Tibial nerve (tissue), 4 donors: ENCODE data around the gene HPSE2.
"Not testable (repeated sequence)": the region's sequence is repeated elsewhere in the genome, so short reads cannot be mapped to it uniquely, and the experiment has no call there.

ENCODE experiments used
- EP300 ChIP-seq, 2 donors: sonication (generic); formaldehyde crosslinking; IDR thresholded peaks; one replicate each; pipeline ENCODE4 v1.6.1; 2017; ENCODE audit warnings: antibody characterized with exemption in 2 of 2, mild to moderate bottlenecking in 1 of 2
- POLR2A ChIP-seq, 2 donors: fragments of 450-650 bp; IDR thresholded peaks; one replicate each; pipeline ENCODE4 v1.6.1; 2017; ENCODE audit warnings: antibody characterized with exemption in 2 of 2, mild to moderate bottlenecking in 2 of 2, moderate library complexity in 2 of 2
- TF ChIP-seq, protein P1 (sequence below), 5 experiments: fragments of 200-600 bp in 3 of 5; fragments of 450-650 bp in 2 of 5; sonication (generic) in 3 of 5; IDR thresholded peaks; one replicate each; pipeline ENCODE4 v1.5.1; 2016 to 2019; ENCODE audit warnings: antibody characterized with exemption in 5 of 5, mild to moderate bottlenecking in 3 of 5, moderate library complexity in 2 of 5

DNA sequence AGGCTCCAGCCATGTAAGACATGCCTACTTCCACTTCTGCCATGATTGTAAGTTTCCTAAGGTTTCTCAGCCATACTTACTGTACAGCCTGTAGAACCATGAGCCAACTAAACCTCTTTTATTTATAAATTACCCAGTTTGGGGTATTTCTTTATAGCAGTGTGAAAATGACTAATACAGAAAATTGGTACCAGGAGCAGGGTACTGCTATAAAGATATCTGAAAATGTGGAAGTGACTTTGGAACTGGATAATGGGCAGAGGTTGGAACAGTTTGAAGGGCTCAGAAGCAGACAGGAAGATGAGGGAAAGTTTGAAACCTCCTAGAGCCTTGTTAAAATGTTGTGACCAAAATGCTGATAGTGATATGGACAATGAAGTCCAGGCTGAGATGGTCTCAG, 12.2 kb upstream of the HPSE2 start:
- TF ChIP-seq, protein P1, sequence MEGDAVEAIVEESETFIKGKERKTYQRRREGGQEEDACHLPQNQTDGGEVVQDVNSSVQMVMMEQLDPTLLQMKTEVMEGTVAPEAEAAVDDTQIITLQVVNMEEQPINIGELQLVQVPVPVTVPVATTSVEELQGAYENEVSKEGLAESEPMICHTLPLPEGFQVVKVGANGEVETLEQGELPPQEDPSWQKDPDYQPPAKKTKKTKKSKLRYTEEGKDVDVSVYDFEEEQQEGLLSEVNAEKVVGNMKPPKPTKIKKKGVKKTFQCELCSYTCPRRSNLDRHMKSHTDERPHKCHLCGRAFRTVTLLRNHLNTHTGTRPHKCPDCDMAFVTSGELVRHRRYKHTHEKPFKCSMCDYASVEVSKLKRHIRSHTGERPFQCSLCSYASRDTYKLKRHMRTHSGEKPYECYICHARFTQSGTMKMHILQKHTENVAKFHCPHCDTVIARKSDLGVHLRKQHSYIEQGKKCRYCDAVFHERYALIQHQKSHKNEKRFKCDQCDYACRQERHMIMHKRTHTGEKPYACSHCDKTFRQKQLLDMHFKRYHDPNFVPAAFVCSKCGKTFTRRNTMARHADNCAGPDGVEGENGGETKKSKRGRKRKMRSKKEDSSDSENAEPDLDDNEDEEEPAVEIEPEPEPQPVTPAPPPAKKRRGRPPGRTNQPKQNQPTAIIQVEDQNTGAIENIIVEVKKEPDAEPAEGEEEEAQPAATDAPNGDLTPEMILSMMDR (IDR thresholded peaks at IDR 0.05), result not testable (repeated sequence)
- not testable (repeated sequence) for TF ChIP-seq EP300, POLR2A (IDR thresholded peaks at IDR 0.05)
